ENCODE results near the gene SUPT3H.

DNA sequence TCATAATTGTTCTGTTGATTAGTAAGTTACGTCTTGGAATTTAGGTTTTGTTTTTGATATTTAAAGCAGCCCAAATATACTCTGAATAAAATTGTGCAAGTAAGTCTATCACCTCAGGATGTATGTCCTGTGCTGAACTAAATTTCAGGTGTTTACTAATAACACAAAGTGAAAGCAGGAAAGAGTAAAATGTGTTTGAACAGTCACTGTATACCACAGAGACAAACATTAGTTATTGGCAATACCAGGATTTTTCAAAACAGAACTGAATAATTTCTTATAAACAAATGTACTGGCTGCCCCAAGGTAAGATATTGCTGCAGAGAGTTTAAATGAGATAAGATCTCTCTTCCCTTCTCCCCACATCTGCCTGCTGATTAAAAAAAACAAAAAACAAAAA, 454.3 kb downstream of the SUPT3H start:
- TF ChIP-seq, protein P1, sequence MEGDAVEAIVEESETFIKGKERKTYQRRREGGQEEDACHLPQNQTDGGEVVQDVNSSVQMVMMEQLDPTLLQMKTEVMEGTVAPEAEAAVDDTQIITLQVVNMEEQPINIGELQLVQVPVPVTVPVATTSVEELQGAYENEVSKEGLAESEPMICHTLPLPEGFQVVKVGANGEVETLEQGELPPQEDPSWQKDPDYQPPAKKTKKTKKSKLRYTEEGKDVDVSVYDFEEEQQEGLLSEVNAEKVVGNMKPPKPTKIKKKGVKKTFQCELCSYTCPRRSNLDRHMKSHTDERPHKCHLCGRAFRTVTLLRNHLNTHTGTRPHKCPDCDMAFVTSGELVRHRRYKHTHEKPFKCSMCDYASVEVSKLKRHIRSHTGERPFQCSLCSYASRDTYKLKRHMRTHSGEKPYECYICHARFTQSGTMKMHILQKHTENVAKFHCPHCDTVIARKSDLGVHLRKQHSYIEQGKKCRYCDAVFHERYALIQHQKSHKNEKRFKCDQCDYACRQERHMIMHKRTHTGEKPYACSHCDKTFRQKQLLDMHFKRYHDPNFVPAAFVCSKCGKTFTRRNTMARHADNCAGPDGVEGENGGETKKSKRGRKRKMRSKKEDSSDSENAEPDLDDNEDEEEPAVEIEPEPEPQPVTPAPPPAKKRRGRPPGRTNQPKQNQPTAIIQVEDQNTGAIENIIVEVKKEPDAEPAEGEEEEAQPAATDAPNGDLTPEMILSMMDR (conservative IDR thresholded peaks at IDR 0.05) = no peak
- TF ChIP-seq ZFX (IDR thresholded peaks at IDR 0.05) = no peak
